Esophagus (tissue), 2 donors: ENCODE data around the gene RHOF. TPM values are rescaled to one million over a fixed set of nuclear protein-coding genes. Genes with fewer than 3 reads are reported as not detected.
"Not testable (repeated sequence)": the region's sequence is repeated elsewhere in the genome, so short reads cannot be mapped to it uniquely, and the experiment has no call there.

Experiments used
- H3K27ac ChIP-seq, 2 donors: one replicate each; pipeline ENCODE4 v1.5.1; 2013; ENCODE audit warnings: low read depth in 2 of 2, mild to moderate bottlenecking in 2 of 2, inconsistent platforms in 1 of 2, low read length in 1 of 2, moderate library complexity in 1 of 2
- H3K27me3 ChIP-seq, 2 donors: one replicate each; pipeline ENCODE4 v1.6.1; 2013; ENCODE audit warnings: low read length in 2 of 2, control low read depth in 1 of 2, mild to moderate bottlenecking in 1 of 2; ENCODE audit not compliant: insufficient read depth in 2 of 2, control insufficient read depth in 1 of 2
- H3K36me3 ChIP-seq, 2 donors: one replicate each; pipeline ENCODE4 v1.6.1; 2013; ENCODE audit warnings: low read length in 1 of 2; ENCODE audit not compliant: control insufficient read depth in 2 of 2, insufficient read depth in 2 of 2
- H3K4me1 ChIP-seq, 2 donors: one replicate each; pipeline ENCODE4 v1.6.1; 2013; ENCODE audit warnings: low read length in 1 of 2; ENCODE audit not compliant: control insufficient read depth in 2 of 2, insufficient read depth in 2 of 2
- H3K4me3 ChIP-seq, 2 donors: one replicate each; pipeline ENCODE4 v1.5.1; 2013; ENCODE audit warnings: low read length in 2 of 2, mild to moderate bottlenecking in 2 of 2, low read depth in 1 of 2, moderate library complexity in 1 of 2
- H3K9me3 ChIP-seq, 2 donors: one replicate each; pipeline ENCODE4 v1.6.1; 2013; ENCODE audit warnings: mild to moderate bottlenecking in 2 of 2, low read depth in 1 of 2, low read length in 1 of 2, moderate library complexity in 1 of 2; ENCODE audit not compliant: control insufficient read depth in 2 of 2, insufficient read depth in 1 of 2
- WGBS, 2 donors: extraction: QIAGEN DNeasy Blood & Tissue Kit; methylation state at CpG; one replicate each; pipeline ENCODE4 v1.1.7; 2013; 5-methylcytosine and 5-hydroxymethylcytosine counted together
- polyA plus RNA-seq, 2 donors: library from polyadenylated mRNA; stranded (reverse); fragments of 200-250 nt; gene quantifications; one replicate each; pipeline ENCODE4 v1.2.3, GENCODE V29; 2013
- donor health status: healthy with polysubstance abuse.
- donor health status: Bipolar disorder and iron deficiency.

RHOF gene
- polyA plus RNA-seq, 2 donors: 5.8 to 6.4 TPM

GRCh38 chr12:121770388-121770787 is 23.1 kb downstream of the RHOF start:
- no peak overlapping the region for H3K27ac ChIP-seq
- no peak overlapping the region for H3K4me3 ChIP-seq
- H3K36me3 ChIP-seq: no peaks in the 10 kb centered on the region
- no peaks in the 10 kb centered on the region for H3K9me3 ChIP-seq
- 84 to 94% methylated on average over 9 of the region's 9 CpGs for WGBS, 2 donors
- H3K27me3 ChIP-seq: no peaks in the 10 kb centered on the region
- peaks cover 0 to 6% of the 10 kb centered on the region in 2 donors for H3K4me1 ChIP-seq

GRCh38 chr12:121769831-121770301 is 23.6 kb downstream of the RHOF start:
- H3K4me3 ChIP-seq: no peak overlapping the region
- H3K27me3 ChIP-seq: no peaks in the 10 kb centered on the region
- no peaks in the 10 kb centered on the region for H3K9me3 ChIP-seq
- WGBS, 2 donors: 75 to 89% methylated on average over 11 of the region's 11 CpGs
- no peak overlapping the region for H3K27ac ChIP-seq
- peaks cover 0 to 6% of the 10 kb centered on the region in 2 donors for H3K4me1 ChIP-seq
- H3K36me3 ChIP-seq: no peaks in the 10 kb centered on the region

GRCh38 chr12:121769297-121769830 is 24.1 kb downstream of the RHOF start:
- no peak overlapping the region for H3K27ac ChIP-seq
- H3K4me1 ChIP-seq: peaks cover 0 to 6% of the 10 kb centered on the region in 2 donors
- H3K9me3 ChIP-seq: no peaks in the 10 kb centered on the region
- H3K4me3 ChIP-seq: no peak overlapping the region
- H3K36me3 ChIP-seq: no peaks in the 10 kb centered on the region
- 93 to 94% methylated on average over 9 of the region's 9 CpGs for WGBS, 2 donors
- no peaks in the 10 kb centered on the region for H3K27me3 ChIP-seq

- H3K4me3 ChIP-seq: no peak overlapping the region
- 45 to 47% methylated on average over 10 of the region's 10 CpGs for WGBS, 2 donors
- no peaks in the 10 kb centered on the region for H3K27me3 ChIP-seq
- no peaks in the 10 kb centered on the region for H3K9me3 ChIP-seq
- H3K27ac ChIP-seq: peak overlapping the region in 1 of 2 donors; percentile 35
- H3K4me1 ChIP-seq: peaks cover 0 to 6% of the 10 kb centered on the region in 2 donors
- H3K36me3 ChIP-seq: no peaks in the 10 kb centered on the region
Measured at GRCh38 chr12:121767525-121768016, 25.9 kb downstream of the RHOF start.

- Histone ChIP-seq H3K9me3 (no peaks in the 10 kb centered on the region), H3K27ac (peak overlapping the region in 1 of 2 donors; percentile 1), H3K27me3 (no peaks in the 10 kb centered on the region), H3K36me3 (no peaks in the 10 kb centered on the region), H3K4me3 (no peak overlapping the region), H3K4me1 (peaks cover 0 to 6% of the 10 kb centered on the region in 2 donors)
- WGBS, 2 donors: 90% methylated on average over 5 of the region's 5 CpGs
Measured at GRCh38 chr12:121766290-121767039, 27.0 kb downstream of the RHOF start.

- H3K27me3 ChIP-seq: no peaks in the 10 kb centered on the region
- H3K36me3 ChIP-seq: no peaks in the 10 kb centered on the region
- H3K4me3 ChIP-seq: no peak overlapping the region
- WGBS, 2 donors: 55 to 62% methylated on average over 5 of the region's 5 CpGs
- no peak overlapping the region for H3K27ac ChIP-seq
- H3K4me1 ChIP-seq: peaks cover 0 to 6% of the 10 kb centered on the region in 2 donors
- H3K9me3 ChIP-seq: no peaks in the 10 kb centered on the region
Measured at GRCh38 chr12:121765573-121765972, 27.9 kb downstream of the RHOF start.

GRCh38 chr12:121764808-121765207 is 28.7 kb downstream of the RHOF start:
- 86 to 90% methylated on average over 3 of the region's 3 CpGs for WGBS, 2 donors
- peaks cover 0 to 6% of the 10 kb centered on the region in 2 donors for H3K4me1 ChIP-seq

GRCh38 chr12:121762269-121762668 is 31.2 kb downstream of the RHOF start:
- Histone ChIP-seq H3K9me3 (no peaks in the 10 kb centered on the region), H3K36me3 (no peaks in the 10 kb centered on the region), H3K4me3 (no peak overlapping the region), H3K27me3 (no peaks in the 10 kb centered on the region), H3K27ac (peak overlapping the region in 1 of 2 donors; percentile 11), H3K4me1 (no peaks in the 10 kb centered on the region)
- 71 to 75% methylated on average over 6 of the region's 6 CpGs for WGBS, 2 donors

More at GRCh38 chr12:121764808-121765207, 28.7 kb downstream of the RHOF start:
- H3K4me3 ChIP-seq: no peak overlapping the region
- no peak overlapping the region for H3K27ac ChIP-seq
- H3K27me3 ChIP-seq: no peaks in the 10 kb centered on the region
- H3K36me3 ChIP-seq: no peaks in the 10 kb centered on the region
- no peaks in the 10 kb centered on the region for H3K9me3 ChIP-seq

- not testable (repeated sequence) for H3K27ac ChIP-seq, H3K9me3 ChIP-seq, H3K36me3 ChIP-seq, H3K4me3 ChIP-seq, H3K4me1 ChIP-seq, H3K27me3 ChIP-seq
- WGBS, 2 donors: 91 to 97% methylated on average over 16 to 22 of the region's 22 CpGs
Measured at GRCh38 chr12:121758536-121758935, 35.0 kb downstream of the RHOF start.
